Upper lobe of left lung (tissue), 6 donors: ENCODE data around the gene TGM2. TPM values are rescaled to one million over a fixed set of nuclear protein-coding genes. Genes with fewer than 3 reads are reported as not detected.
"Not testable (repeated sequence)": the region's sequence is repeated elsewhere in the genome, so short reads cannot be mapped to it uniquely, and the experiment has no call there.

Experiments
- ATAC-seq, 2 donors: fragments of 200-7000 bp; cut with Tn5 transposase; one replicate each; pipeline ENCODE4 v1.9.1; 2022; ENCODE audit warnings: mild to moderate bottlenecking in 2 of 2, moderate library complexity in 2 of 2; ENCODE audit not compliant: low FRiP score in 2 of 2
- DNase-seq, 2 donors: peaks; one replicate each; pipeline ENCODE4 v3.0.0-alpha.2; 2019 to 2020
- H3K27ac ChIP-seq, 4 donors: fragments of 200-600 bp; sonication (generic); one replicate each; pipeline ENCODE4 v1.5.1; 2016 to 2019
- H3K27me3 ChIP-seq, 4 donors: fragments of 200-600 bp; sonication (generic); one replicate each; pipeline ENCODE4 v1.5.1; 2017 to 2019
- H3K36me3 ChIP-seq, 4 donors: fragments of 200-600 bp; sonication (generic); one replicate each; pipeline ENCODE4 v1.5.1; 2016 to 2019
- H3K4me1 ChIP-seq, 4 donors: fragments of 200-600 bp; sonication (generic); one replicate each; pipeline ENCODE4 v1.5.1; 2018 to 2019
- H3K4me3 ChIP-seq, 4 donors: fragments of 200-600 bp; sonication (generic); one replicate each; pipeline ENCODE4 v1.5.1; 2017 to 2019; ENCODE audit warnings: mild to moderate bottlenecking in 2 of 4, moderate library complexity in 1 of 4
- H3K9me3 ChIP-seq, 4 donors: fragments of 200-600 bp; sonication (generic); one replicate each; pipeline ENCODE4 v1.5.1; 2018 to 2019
- CTCF ChIP-seq, 6 experiments: fragments of 450-650 bp in 4 of 6; fragments of 200-600 bp in 2 of 6; sonication (generic) in 2 of 6; IDR thresholded peaks; one replicate each; pipeline ENCODE4 v1.5.1; 2016 to 2019; ENCODE audit warnings: antibody characterized with exemption in 6 of 6
- EP300 ChIP-seq, 4 donors: sonication (generic); formaldehyde crosslinking; IDR thresholded peaks; one replicate each; pipeline ENCODE4 v1.5.1; 2017; ENCODE audit warnings: antibody characterized with exemption in 4 of 4, control low read depth in 2 of 4
- POLR2A ChIP-seq, 4 donors: fragments of 450-650 bp; IDR thresholded peaks; one replicate each; pipeline ENCODE4 v1.5.1; 2016 to 2017; ENCODE audit warnings: antibody characterized with exemption in 4 of 4, mild to moderate bottlenecking in 2 of 4
- POLR2AphosphoS5 ChIP-seq, 2 donors: sonication (generic); formaldehyde crosslinking; IDR thresholded peaks; one replicate each; pipeline ENCODE4 v1.5.1; 2017; ENCODE audit warnings: antibody characterized with exemption in 2 of 2
- WGBS, 2 donors: methylation state at CpG; one replicate each; pipeline ENCODE4 v1.1.5; 2017 to 2018; 5-methylcytosine and 5-hydroxymethylcytosine counted together
- total RNA-seq, 6 donors: library from RNA; depleted of rRNA in 4 of 6; stranded (reverse); fragments of >200 nt in 4 of 6; gene quantifications; one replicate each; pipeline versions ENCODE4 v1.1.0 to v1.2.1, GENCODE V29; 2016 to 2021
- donor health status: DM: no; HTN: no; CAD: no; lungs with moderate emphysema.
- donor health status: DM: no; HTN: yes; CAD: no; lungs with severe emphysema.

TGM2 gene
- total RNA-seq, 6 donors from 2014 or later, result 98.7 to 469 (median 290) TPM

- WGBS, 2 donors, result 79 to 84% methylated on average over 3 of the region's 3 CpGs
- Histone ChIP-seq H3K4me1 (peaks cover 23 to 45% (median 30%) of the 10 kb centered on the region in 4 donors), H3K27me3 (no peaks in the 10 kb centered on the region), H3K4me3 (no peak overlapping the region), H3K36me3 (no peaks in the 10 kb centered on the region), H3K27ac (peak overlapping the region; percentile 60 to 81 (median 68)), H3K9me3 (no peaks in the 10 kb centered on the region)
- ATAC-seq, result peak; percentile 47 to 82
- no peak for DNase-seq
- TF ChIP-seq POLR2A (IDR thresholded peaks at IDR 0.05), result no peak
- no peak for TF ChIP-seq CTCF (IDR thresholded peaks at IDR 0.05)
- TF ChIP-seq POLR2AphosphoS5 (IDR thresholded peaks at IDR 0.05), result peak in 1 of 2 donors; percentile 70
- TF ChIP-seq EP300 (IDR thresholded peaks at IDR 0.05), result peak in 2 of 4 donors; percentile 62 to 74
Observed at GRCh38 chr20:38108986-38109541, 56.0 kb downstream of the TGM2 start.

- WGBS, 2 donors, result 52 to 53% methylated on average over 4 of the region's 4 CpGs
- Histone ChIP-seq H3K27me3 (no peaks in the 10 kb centered on the region), H3K36me3 (no peaks in the 10 kb centered on the region), H3K4me1 (peaks cover 18 to 39% (median 28%) of the 10 kb centered on the region in 4 donors), H3K27ac (peak overlapping the region; percentile 21 to 81 (median 64)), H3K4me3 (no peak overlapping the region), H3K9me3 (no peaks in the 10 kb centered on the region)
- TF ChIP-seq POLR2A (IDR thresholded peaks at IDR 0.05) (no peak), POLR2AphosphoS5 (IDR thresholded peaks at IDR 0.05) (peak; percentile 8 to 17)
- peak in 1 of 2 donors; percentile 52 for ATAC-seq
- DNase-seq, result no peak
Observed at GRCh38 chr20:38108438-38108985, 56.6 kb downstream of the TGM2 start.

- H3K27me3 ChIP-seq, H3K36me3 ChIP-seq, H3K4me3 ChIP-seq, ATAC-seq, H3K9me3 ChIP-seq, DNase-seq: not testable (repeated sequence)
- Histone ChIP-seq H3K27ac (peak overlapping the region; percentile 16 to 81 (median 64)), H3K4me1 (peaks cover 15 to 36% (median 27%) of the 10 kb centered on the region in 4 donors)
- 83 to 90% methylated on average over 7 of the region's 7 CpGs for WGBS, 2 donors
Observed at GRCh38 chr20:38107916-38108315, 57.2 kb downstream of the TGM2 start.

- ATAC-seq, H3K9me3 ChIP-seq, H3K27me3 ChIP-seq, H3K36me3 ChIP-seq, H3K27ac ChIP-seq, DNase-seq, H3K4me3 ChIP-seq: not testable (repeated sequence)
- 82 to 100% methylated on average over 1 of the region's 1 CpG for WGBS, 2 donors
- peaks cover 15 to 36% (median 27%) of the 10 kb centered on the region in 4 donors for H3K4me1 ChIP-seq
Observed at GRCh38 chr20:38107386-38107785, 57.7 kb downstream of the TGM2 start.

- DNase-seq (no peak), ATAC-seq (no peak)
- WGBS, 2 donors, result 83 to 87% methylated on average over 5 of the region's 5 CpGs
- no peaks in the 10 kb centered on the region for H3K9me3 ChIP-seq
- peaks cover 15 to 34% (median 27%) of the 10 kb centered on the region in 4 donors for H3K4me1 ChIP-seq
- no peak overlapping the region for H3K27ac ChIP-seq
- H3K4me3 ChIP-seq, result no peak overlapping the region
- H3K27me3 ChIP-seq, result no peaks in the 10 kb centered on the region
- H3K36me3 ChIP-seq, result no peaks in the 10 kb centered on the region
- TF ChIP-seq POLR2A (IDR thresholded peaks at IDR 0.05) (no peak), EP300 (IDR thresholded peaks at IDR 0.05) (no peak), CTCF (IDR thresholded peaks at IDR 0.05) (no peak)
Observed at GRCh38 chr20:38106461-38106860, 58.6 kb downstream of the TGM2 start.

GRCh38 chr20:38104285-38104684 lies 60.8 kb downstream of the TGM2 start:
- no peak for ATAC-seq
- no peak overlapping the region for H3K27ac ChIP-seq
- no peaks in the 10 kb centered on the region for H3K27me3 ChIP-seq
- no peak overlapping the region for H3K4me3 ChIP-seq
- WGBS, 2 donors, result 59 to 64% methylated on average over 1 of the region's 1 CpG
- no peak for DNase-seq
- H3K36me3 ChIP-seq, result no peaks in the 10 kb centered on the region
- peaks cover 0 to 14% (median 12%) of the 10 kb centered on the region in 4 donors for H3K4me1 ChIP-seq
- H3K9me3 ChIP-seq, result no peaks in the 10 kb centered on the region
- TF ChIP-seq CTCF (IDR thresholded peaks at IDR 0.05), result no peak
- no peak for TF ChIP-seq EP300 (IDR thresholded peaks at IDR 0.05)
- no peak for TF ChIP-seq POLR2AphosphoS5 (IDR thresholded peaks at IDR 0.05)
- TF ChIP-seq POLR2A (IDR thresholded peaks at IDR 0.05), result no peak

- ATAC-seq, DNase-seq, H3K27ac ChIP-seq, H3K4me3 ChIP-seq, H3K9me3 ChIP-seq, H3K36me3 ChIP-seq, H3K27me3 ChIP-seq: not testable (repeated sequence)
- 94 to 95% methylated on average over 5 of the region's 5 CpGs for WGBS, 2 donors
- peaks cover 0 to 10% (median 3%) of the 10 kb centered on the region in 4 donors for H3K4me1 ChIP-seq
Observed at GRCh38 chr20:38102206-38102605, 62.9 kb downstream of the TGM2 start.
